Muscle of back (tissue), 11 donors: ENCODE results near the gene NRG3. TPM values are rescaled to one million over a fixed set of nuclear protein-coding genes. Genes with fewer than 3 reads are reported as not detected.
"Not testable (repeated sequence)": the region's sequence is repeated elsewhere in the genome, so short reads cannot be mapped to it uniquely, and the experiment has no call there.

Experiments
- DNase-seq, 3 donors: peaks; one replicate each; pipeline versions ENCODE4 v3.0.0 to v3.0.0-alpha.2; 2013
- polyA plus RNA-seq, 10 donors: library from polyadenylated mRNA; unstranded; fragments of 120-200 nt; gene quantifications; one replicate each; pipeline ENCODE4 v1.2.1, GENCODE V29; 2013; ENCODE audit not compliant: insufficient read length in 10 of 10

NRG3 gene
- polyA plus RNA-seq, 10 donors = 0.12 to 0.64 (median 0.21) TPM

- DNase-seq = no peak
Observed at GRCh38 chr10:82889728-82890127, 1014.7 kb downstream of the NRG3 start.

DNA sequence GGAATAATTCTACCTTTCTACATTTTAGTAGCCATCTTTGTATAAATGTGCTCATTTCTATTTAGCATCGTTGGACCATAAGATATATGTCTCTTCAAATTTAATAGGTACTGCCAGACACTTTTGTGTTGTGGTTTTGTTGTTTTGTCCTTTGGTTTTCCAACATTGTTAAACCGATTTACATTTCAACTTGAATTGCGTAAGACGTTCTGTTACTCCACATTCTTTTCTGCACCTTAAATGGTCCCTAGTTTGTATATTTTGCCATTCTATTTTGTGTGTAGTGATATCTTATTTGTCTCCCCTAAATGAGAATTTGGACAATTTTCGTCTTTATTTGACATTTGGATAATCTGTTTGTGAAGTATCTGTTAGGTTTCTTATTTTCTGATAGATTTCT, 1015.6 kb downstream of the NRG3 start:
- no peak for DNase-seq

DNA sequence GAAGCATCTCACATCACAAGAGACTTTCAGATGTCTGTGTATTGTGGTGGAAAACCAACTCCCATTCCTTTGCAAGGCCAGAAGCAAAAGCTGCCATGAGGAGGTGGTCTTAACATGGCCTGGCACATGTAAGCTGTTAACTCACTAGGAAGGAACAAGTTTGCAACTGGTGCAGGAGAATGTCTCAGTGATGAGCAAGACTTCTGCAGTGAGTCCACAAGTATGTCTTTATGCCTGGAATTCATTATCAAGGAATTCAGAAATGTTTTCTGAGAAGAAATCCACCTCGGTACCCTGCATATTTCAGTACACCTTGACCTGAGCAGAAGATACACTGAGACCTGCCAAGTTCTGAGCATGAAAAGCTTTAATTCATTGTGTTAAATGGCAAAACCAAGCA, 1033.1 kb downstream of the NRG3 start:
- no peak for DNase-seq

- DNase-seq = no peak
Observed at GRCh38 chr10:82908751-82909150, 1033.8 kb downstream of the NRG3 start.

GRCh38 chr10:82910301-82910700, 1035.3 kb downstream of the NRG3 start:
- no peak for DNase-seq

- DNase-seq = no peak
Observed at GRCh38 chr10:82914655-82915136, 1039.7 kb downstream of the NRG3 start.

DNA sequence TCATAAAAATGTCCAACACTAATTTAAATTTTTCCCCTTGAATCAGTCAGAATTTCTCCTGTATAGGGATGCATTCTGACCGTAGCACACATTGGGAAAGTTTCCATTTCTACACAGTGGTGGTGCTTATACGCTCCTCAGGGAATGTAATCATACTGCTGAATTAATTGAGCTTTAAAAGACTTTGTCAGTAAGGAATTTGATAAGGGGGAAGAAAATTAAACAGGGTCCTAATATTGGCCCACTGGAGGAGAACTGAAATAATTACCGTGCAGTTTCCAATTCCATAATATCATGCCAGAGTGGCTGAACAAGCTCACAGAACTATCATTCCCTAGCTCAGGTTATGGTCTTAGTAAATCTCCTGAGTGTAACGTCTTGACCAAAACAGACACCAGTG, 1041.9 kb downstream of the NRG3 start:
- no peak for DNase-seq

- DNase-seq = no peak
Observed at GRCh38 chr10:82918022-82918421, 1043.0 kb downstream of the NRG3 start.

DNA sequence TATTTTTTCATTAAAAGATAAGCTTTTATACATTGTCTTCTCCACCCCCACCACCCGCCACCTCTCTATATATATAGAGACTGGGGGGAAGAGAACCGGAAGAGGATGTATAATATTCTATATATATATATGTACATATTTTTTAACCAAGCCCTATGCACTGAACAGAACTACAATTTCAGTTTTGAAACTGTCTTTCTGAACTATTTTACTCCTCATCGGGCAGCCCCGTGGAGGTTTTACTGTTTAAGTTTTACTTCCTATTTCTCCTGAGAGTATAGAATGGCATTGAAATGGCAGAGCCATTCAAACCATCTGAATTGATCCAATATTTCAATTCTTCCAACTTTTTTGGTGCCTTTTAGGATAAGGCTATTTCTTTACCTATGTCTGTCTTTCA, 1047.1 kb downstream of the NRG3 start:
- no peak for DNase-seq

DNA sequence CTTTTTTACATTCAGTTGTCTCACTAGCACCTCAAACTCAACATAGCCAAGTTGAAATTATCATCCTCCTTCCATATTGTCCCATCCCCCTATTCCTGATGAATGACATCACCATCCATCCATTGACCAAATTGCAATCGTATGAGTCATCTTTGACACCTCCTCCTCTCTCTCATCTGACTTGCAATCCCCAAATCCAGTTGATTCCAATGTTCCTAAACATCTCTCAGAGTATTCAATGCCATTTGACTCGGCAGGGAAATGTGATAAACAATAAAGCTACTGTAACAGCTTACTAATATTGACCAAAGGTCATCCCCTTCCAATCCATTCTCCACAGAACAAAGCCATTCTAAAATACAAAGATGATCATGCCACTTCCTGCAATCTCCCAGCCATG, 1047.8 kb downstream of the NRG3 start:
- DNase-seq = no peak

- DNase-seq = no peak
Observed at GRCh38 chr10:82924711-82925110, 1049.7 kb downstream of the NRG3 start.

GRCh38 chr10:82925547-82925946, 1050.6 kb downstream of the NRG3 start:
- no peak for DNase-seq

GRCh38 chr10:82932451-82932850, 1057.5 kb downstream of the NRG3 start:
- DNase-seq = no peak

DNA sequence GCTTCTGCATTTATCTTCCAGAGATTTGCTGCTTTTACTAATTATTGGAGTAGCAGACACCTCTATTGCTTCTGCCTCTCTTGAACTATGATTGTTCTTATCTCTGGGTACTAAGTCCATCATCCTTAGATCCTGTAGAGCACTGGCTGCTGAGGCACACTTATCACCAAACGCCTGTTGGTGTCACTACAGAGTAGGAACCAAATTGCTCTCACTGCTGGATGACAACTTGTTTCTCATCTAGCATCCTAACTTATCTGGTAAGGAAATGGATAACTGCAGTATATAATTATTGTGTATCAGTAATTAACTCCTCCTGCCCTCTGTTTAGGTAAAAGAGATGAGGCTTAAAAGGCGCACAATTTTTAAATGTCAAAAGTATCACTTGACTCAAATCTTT, 1059.4 kb downstream of the NRG3 start:
- no peak for DNase-seq

DNA sequence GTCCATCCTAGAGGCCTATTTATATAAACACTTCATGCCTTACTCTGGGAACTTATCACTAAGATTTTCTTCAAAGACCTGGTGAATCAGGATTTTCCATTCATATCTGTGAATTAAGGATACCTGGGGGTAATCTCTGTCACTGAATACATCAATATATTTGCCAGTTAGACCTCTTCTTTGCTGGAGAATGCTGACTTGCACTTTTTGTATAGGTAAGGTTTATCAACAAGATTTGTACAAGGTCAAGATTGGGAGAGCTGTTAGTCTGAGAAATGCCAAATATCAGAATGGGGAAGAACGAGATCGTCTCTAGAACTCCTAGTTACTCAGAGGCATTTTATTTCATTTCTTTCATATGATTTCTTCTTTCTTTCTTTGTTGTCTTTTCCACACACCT, 1060.0 kb downstream of the NRG3 start:
- no peak for DNase-seq

GRCh38 chr10:82938331-82938730, 1063.3 kb downstream of the NRG3 start:
- no peak for DNase-seq

DNA sequence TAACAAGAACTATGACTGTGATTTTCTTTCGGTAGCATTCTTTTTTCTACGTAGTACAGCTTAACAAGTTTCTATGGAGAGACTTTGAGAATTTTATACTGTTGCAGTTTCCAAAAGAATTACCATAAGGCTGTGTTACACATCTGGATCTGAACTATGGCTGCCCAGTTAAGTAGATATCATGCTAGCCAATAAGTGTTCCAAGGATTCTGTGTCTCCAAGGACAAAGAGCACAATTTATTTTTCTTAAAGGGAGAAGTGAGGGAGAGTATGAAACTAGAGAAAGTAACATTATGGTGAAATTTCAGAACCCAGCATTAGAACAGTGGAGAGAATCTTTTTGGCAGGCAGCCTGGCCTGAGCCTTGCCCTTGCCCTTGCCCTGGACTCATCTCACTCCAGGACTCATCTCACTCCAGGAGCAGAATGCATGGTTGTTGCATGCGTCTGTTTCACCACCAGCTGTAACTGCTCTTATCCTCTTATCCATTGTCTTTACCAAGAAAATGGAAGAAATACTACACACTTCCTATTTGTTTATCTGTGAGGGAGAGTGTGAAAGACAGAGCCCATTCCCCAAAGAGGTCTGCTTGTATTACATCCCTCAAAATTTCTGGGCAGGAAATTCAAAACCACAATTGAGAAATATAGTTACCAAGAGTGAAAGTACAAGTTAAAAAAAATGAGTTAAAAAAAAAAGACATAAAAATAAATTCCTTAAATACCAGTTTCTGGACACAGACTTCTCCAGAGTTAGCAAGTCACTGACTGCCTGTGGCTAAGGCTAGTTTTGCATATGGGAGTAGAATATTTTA, 1067.5 kb downstream of the NRG3 start:
- DNase-seq = peak; percentile 18 to 69 (median 26)

- DNase-seq = no peak
Observed at GRCh38 chr10:82943142-82943541, 1068.1 kb downstream of the NRG3 start.

GRCh38 chr10:82949816-82950575, 1075.0 kb downstream of the NRG3 start:
- no peak for DNase-seq

DNA sequence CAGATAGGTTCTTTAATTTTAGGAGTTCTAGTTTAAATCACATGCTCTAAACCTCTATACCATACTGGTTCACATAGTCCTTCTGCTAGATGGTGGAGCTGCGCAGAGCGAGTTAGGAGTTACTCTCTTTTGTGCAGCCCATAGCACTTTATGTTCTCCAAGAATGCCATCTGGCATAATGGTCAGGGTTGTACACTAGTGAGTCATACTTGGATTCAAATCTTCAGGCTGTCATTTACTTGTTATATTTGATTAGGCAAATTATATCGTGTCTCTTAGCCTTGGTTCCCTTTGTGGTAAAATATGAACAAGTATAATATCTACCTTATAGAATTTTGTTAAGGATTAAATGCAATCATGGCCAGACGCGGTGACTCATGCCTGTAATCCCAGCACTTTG, 1078.3 kb downstream of the NRG3 start:
- no peak for DNase-seq

GRCh38 chr10:82953909-82954308, 1078.9 kb downstream of the NRG3 start:
- DNase-seq = no peak

DNA sequence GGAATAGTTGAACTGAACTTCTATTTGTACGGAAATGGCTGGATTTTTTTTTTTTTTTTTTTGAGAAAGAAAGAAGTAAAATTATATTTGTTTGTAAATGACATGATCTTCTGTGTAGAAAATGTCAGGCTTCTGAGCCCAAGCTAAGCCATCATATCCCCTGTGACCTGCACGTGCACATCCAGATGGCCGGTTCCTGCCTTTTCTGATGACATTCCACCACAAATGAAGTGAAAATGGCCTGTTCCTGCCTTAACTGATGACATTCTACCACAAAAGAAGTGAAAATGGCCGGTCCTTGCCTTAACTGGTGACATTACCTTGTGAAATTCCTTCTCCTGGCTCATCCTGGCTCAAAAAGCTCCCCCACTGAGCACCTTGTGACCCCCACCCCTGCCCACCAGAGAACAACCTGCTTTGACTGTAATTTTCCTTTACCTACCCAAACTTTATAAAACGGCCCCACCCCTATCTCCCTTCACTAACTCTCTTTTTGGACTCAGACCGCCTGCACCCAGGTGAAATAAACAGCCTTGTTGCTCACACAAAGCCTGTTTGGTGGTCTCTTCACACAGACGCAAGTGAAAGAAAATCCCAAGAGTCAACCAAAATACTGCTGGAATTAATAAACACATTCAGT, 1085.5 kb downstream of the NRG3 start:
- not testable (repeated sequence) for DNase-seq

DNA sequence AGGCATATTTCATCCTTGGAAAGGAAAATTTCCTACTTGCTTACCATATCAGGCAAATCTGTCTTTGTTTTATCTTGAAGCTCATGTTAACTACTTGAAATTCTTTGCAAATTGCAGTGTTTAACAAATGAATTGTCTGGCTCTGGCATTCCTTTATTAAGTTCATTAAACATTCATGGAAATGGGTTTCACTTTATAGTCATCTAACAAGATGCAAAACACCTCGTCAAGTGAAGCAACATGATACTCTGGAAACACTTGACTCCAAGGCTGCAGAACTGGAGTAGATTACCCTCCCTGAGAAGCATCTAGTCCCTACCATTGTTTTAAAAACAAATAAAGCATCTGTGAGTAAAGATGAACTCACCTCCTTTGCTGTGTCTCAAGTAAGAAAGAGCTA, 1086.9 kb downstream of the NRG3 start:
- DNase-seq = no peak
